GM19397 (cell line): Measurements from ENCODE around the gene SNCAIP.

Source experiments
- ATAC-seq: cut with Tn5 transposase; IDR thresholded peaks from one replicate; pipeline ENCODE4 v1.9.1; 2021; ENCODE audit warnings: mild to moderate bottlenecking, moderate library complexity; ENCODE audit not compliant: unreplicated experiment

The SNCAIP gene

GRCh38 chr5:122420537-122421236 lies 108.7 kb downstream of the SNCAIP start:
- no peak for ATAC-seq

GRCh38 chr5:122421374-122422079 lies 109.5 kb downstream of the SNCAIP start:
- ATAC-seq, result peak; percentile 89

- ATAC-seq, result no peak
Measured at GRCh38 chr5:122423221-122423620, 111.2 kb downstream of the SNCAIP start.

GRCh38 chr5:122424132-122424531 lies 112.1 kb downstream of the SNCAIP start:
- no peak for ATAC-seq

GRCh38 chr5:122426301-122426700 lies 114.3 kb downstream of the SNCAIP start:
- ATAC-seq, result no peak

GRCh38 chr5:122427621-122428020 lies 115.6 kb downstream of the SNCAIP start:
- ATAC-seq, result no peak

GRCh38 chr5:122429545-122430318 lies 117.7 kb downstream of the SNCAIP start:
- ATAC-seq, result no peak

- ATAC-seq, result no peak
Measured at GRCh38 chr5:122430319-122430586, 118.2 kb downstream of the SNCAIP start.

GRCh38 chr5:122431298-122431697 lies 119.3 kb downstream of the SNCAIP start:
- ATAC-seq, result no peak

- ATAC-seq, result no peak
Measured at GRCh38 chr5:122434205-122434970, 122.4 kb downstream of the SNCAIP start.

GRCh38 chr5:122435234-122435633 lies 123.2 kb downstream of the SNCAIP start:
- ATAC-seq, result no peak

- ATAC-seq, result no peak
Measured at GRCh38 chr5:122435761-122436160, 123.7 kb downstream of the SNCAIP start.

- ATAC-seq, result no peak
Measured at GRCh38 chr5:122436615-122437014, 124.6 kb downstream of the SNCAIP start.

GRCh38 chr5:122439645-122440044 lies 127.6 kb downstream of the SNCAIP start:
- no peak for ATAC-seq

- ATAC-seq, result no peak
Measured at GRCh38 chr5:122442938-122443337, 130.9 kb downstream of the SNCAIP start.

GRCh38 chr5:122444411-122444810 lies 132.4 kb downstream of the SNCAIP start:
- ATAC-seq, result no peak

GRCh38 chr5:122445070-122445469 lies 133.0 kb downstream of the SNCAIP start:
- no peak for ATAC-seq

- no peak for ATAC-seq
Measured at GRCh38 chr5:122447072-122447471, 135.0 kb downstream of the SNCAIP start.

- ATAC-seq, result no peak
Measured at GRCh38 chr5:122447879-122448278, 135.8 kb downstream of the SNCAIP start.

- no peak for ATAC-seq
Measured at GRCh38 chr5:122454541-122454940, 142.5 kb downstream of the SNCAIP start.

GRCh38 chr5:122455939-122456338 lies 143.9 kb downstream of the SNCAIP start:
- no peak for ATAC-seq
